ENCODE data around the gene ECE2.
A peak's percentile ranks its signal among the peaks of the same experiment; 100 is the strongest.

Gene ECE2

DNA sequence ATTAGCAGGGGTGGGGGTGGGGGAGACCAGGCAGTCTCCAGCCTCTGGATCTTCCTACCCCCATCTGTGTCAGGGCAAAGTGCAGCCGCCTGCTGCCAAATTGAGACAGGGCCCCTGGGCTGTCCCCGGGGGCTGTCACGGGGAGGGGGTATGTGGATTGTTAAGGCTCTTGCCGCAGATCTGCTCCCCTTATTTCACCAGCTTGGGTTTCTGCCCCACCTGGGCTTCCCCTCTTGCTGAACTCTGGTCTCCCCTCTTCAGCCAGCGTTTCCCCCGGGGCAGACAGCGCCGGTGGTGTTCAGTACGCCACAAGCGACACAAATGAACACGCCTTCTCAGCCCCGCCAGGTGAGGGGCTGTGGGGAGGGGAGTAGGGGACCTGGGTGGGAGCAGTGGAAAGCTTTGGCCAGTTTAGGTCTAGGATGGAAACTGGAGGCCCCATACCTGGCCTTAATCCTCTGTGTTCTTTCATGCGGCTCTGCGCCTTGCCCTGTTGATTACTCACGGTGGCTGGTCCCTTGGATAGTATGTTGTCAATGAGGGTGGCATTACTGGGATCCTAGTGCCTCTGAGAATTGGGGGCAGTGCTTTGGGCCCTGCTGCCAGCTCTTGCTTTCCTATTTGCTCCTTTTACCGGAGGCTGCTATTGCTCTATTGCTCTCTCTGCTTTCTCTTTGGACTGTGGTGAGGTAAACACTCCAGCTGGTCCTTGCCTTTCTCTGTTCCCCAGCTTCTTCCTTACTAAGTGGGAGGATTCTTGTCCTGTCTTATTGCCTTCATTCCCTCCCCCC, 40.2 kb downstream of the ECE2 start:
- no peak for DNase-seq

DNA sequence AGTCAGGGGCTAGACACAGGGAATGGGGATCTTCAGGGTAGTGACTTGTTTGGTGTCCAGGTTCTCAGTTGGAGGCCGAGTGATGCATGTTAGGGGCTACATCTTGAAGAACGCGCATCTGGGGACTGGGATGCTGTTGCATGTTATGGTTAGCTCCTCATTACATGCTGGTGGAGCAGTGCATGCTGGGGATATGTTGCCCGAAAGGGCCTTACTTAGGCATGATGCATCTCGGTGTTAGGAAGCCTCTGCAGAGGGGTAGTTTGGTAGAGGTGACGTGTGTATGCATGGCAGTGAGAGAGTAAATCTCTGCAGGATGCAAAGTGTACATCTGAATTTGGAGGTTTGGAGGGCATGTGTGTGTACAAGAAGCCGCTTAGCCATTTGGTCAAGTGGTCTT, 41.0 kb downstream of the ECE2 start:
- no peak for DNase-seq

DNA sequence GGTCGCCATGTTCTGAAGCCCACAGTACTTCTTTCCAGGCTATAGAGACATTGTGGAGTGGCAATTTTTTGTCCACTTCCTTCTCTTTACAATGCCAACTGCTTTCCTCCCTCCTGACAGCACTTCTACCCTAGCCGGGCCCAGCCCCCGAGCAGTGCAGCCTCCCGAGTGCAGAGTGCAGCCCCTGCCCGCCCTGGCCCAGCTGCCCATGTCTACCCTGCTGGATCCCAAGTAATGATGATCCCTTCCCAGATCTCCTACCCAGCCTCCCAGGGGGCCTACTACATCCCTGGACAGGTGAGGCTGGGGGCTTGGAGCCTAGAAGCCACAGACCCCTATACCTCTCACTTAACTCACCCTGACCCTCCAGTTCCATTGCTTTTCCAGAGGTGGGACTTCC, 41.4 kb downstream of the ECE2 start:
- DNase-seq = no peak

DNA sequence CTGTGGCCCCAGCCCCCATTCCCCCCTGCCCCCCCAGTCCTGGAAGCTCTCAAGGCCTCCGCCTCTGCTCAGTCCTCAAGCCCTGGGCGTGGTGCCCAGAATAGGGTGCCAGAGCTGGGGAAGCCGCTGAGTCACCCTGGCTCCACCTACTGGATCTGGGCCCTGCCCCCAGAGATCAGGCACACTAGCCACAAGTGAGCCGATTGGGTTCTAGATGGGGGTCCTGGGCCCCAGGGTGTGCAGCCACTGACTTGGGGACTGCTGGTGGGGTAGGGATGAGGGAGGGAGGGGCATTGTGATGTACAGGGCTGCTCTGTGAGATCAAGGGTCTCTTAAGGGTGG, 44.3 kb downstream of the ECE2 start:
- peak; percentile 85 for DNase-seq

DNA sequence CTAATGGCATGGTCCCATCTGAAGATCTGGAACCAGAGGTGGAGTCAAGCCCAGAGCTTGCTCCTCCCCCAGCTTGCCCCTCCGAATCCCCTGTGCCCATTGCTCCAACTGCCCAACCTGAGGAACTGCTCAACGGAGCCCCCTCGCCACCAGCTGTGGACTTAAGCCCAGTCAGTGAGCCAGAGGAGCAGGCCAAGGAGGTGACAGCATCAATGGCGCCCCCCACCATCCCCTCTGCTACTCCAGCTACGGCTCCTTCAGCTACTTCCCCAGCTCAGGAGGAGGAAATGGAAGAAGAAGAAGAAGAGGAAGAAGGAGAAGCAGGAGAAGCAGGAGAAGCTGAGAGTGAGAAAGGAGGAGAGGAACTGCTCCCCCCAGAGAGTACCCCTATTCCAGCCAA, 45.8 kb downstream of the ECE2 start:
- no peak for DNase-seq

DNA sequence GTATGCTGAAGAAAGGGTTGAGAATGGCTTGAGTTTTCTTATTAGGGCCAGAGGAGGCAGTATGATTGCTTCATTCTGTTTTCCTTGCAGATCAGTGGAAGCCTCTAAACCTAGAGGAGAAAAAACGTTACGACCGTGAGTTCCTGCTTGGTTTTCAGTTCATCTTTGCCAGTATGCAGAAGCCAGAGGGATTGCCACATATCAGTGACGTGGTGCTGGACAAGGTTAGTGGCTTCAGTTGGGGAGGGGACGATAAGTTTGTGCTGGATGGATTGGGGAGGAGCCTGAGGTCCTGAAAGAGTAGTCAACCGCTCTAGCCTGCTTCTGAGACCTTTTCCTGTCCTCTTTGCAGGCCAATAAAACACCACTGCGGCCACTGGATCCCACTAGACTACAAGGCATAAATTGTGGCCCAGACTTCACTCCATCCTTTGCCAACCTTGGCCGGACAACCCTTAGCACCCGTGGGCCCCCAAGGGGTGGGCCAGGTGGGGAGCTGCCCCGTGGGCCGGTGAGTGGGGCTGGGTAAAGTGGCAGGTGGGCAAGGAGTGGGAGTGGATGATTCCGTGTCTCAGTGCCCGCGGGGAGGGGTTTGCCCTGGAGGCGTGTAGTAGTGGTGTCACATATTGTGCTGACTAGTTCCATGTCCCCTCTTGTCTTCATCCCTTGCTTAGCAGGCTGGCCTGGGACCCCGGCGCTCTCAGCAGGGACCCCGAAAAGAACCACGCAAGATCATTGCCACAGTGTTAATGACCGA, 47.1 kb downstream of the ECE2 start:
- DNase-seq = no peak

DNA sequence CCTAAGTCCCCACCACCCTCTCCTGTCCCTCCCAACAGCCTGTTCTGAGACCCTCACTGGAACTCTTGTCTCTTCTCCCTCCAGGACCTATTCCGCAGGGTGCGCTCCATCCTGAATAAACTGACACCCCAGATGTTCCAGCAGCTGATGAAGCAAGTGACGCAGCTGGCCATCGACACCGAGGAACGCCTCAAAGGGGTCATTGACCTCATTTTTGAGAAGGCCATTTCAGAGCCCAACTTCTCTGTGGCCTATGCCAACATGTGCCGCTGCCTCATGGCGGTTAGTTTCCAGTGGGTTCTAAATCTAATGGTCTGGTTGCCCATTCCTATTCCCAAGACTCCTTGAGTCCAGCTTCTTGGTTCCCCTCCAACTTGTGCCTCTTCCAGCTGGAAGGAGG, 47.9 kb downstream of the ECE2 start:
- DNase-seq = no peak

DNA sequence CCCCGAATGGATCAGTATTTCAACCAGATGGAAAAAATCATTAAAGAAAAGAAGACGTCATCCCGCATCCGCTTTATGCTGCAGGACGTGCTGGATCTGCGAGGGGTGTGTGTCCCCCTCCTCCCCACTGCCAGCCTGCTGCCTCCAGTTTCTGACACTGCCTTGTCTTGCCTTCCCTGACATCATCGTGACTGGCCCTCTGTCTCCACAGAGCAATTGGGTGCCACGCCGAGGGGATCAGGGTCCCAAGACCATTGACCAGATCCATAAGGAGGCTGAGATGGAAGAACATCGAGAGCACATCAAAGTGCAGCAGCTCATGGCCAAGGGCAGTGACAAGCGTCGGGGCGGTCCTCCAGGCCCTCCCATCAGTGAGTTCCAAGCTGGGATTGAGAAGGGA, 49.4 kb downstream of the ECE2 start:
- no peak for DNase-seq

DNA sequence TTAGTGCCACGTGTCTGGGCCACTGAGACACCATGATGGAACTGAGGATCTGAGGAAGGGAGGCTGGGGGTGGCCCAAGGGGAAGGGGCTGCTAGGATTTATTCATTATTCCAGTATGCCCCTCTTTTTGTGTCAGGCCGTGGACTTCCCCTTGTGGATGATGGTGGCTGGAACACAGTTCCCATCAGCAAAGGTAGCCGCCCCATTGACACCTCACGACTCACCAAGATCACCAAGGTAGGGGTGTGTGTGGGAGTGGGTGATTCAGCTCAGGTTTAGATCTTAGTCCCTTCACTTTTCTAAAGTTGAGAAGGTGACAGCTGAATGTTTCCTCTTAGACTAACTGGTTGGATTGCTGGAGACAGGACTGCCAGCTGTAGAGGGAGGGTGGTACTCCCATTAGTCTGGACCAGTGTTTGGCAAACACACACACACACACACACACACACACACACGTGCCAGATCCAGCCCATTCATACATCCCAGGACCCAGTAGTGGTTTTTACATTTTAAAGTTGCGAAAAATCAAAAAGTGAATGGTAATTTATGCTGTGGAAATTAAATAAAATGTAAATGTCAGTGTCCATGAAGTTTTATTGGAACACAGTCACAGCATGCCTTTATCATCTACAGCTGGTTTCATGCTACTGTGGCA, 50.0 kb downstream of the ECE2 start:
- no peak for DNase-seq

DNA sequence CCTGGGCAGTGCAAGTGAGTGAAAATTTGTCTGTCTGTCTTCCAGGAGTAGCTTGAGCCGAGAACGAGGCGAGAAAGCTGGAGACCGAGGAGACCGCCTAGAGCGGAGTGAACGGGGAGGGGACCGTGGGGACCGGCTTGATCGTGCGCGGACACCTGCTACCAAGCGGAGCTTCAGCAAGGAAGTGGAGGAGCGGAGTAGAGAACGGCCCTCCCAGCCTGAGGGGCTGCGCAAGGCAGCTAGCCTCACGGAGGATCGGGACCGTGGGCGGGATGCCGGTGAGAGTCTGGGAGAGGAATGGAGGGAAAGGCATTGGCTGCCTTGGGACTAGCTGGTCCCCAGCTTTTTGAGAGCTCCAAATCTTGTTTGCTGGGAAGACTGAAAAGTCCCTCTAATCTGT, 51.3 kb downstream of the ECE2 start:
- no peak for DNase-seq

DNA sequence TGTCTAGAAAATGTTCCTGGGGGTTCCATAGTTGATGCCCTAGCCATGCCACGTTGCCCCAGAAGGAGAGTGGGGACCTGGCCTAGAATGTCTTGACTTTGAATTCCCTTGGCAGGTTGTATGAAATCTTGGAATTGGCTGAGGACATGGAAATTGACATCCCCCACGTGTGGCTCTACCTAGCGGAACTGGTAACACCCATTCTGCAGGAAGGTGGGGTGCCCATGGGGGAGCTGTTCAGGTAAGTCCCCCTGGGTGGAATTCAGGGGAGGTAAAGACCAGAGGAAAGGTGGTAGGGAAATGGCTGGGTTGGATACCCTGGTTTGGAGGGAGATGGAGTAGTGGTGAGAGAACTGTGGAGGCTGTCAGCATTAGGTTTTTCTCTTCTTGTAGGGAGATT, 52.7 kb downstream of the ECE2 start:
- DNase-seq = no peak

DNA sequence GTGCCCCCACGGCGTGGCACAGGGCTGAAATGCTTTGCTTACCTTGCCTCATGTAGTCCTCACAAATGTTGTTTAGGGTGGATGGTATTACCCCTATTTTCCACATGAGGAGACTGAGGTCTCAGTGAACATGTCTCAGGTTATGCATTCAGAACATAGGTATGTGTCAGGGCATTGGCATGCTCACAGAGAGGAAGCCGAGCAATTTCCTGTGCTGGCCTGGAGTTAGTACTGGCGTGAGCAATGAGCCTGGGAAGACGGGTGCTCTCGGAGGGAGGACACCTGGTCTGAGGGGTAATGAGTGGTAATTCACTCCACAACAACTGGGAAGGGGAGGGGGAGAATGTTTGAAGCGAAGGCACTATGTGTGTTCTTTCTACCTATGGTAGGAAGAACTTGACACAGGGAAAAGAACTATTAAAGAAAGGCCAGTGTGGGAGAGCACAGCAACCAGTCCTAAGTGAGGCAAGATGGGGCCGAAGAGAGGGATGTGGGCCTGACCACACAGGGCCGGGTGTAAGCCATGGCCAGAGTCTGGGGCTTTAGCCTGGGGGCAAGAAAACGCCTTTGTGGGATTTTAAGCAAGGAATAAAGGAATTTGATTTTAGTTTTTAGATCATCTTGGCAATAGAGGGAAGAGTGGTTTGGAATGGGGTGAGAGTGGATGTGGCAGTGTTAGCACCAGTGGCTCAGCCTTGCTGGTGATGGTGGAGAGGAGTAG, 56.7 kb downstream of the ECE2 start:
- no peak for DNase-seq

DNA sequence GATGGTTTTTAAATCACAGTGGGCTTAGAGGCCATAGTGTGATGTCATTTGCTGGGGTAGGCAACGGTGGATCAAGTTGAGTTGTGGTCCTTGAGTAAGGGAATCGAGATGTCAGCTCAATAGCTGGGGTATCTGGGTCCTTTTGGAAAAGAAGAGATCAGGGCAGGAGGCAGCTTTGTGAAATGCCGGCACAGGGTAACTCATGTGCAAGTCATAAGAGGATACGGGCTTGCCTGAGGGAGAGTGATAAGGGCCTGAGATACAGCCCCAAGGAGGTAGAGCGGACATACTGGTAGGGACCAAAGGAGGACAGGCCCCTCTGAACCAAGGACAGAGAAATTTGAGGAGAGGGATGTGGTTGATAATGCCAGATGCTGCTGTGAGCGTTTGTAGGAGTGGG, 57.4 kb downstream of the ECE2 start:
- no peak for DNase-seq

DNA sequence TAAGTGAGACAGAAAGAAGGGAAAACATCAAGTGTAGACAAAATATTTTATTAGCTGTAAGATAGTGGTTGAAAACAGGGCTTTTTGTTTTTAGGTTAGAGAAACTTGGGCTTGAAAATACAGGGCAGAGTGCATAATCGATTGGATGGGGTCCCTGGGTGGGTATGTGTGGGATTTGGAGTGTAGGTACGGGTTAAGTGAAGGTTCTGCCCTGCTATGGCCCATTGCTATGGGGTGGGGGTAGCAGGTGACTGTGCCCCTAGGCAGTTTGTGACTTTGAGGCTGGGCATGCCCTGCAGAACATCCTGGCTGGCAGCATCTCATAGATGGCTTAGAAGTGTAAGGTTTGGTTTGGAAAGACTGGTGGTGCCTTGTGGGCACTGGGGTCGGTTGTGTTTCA, 57.9 kb downstream of the ECE2 start:
- DNase-seq = no peak

DNA sequence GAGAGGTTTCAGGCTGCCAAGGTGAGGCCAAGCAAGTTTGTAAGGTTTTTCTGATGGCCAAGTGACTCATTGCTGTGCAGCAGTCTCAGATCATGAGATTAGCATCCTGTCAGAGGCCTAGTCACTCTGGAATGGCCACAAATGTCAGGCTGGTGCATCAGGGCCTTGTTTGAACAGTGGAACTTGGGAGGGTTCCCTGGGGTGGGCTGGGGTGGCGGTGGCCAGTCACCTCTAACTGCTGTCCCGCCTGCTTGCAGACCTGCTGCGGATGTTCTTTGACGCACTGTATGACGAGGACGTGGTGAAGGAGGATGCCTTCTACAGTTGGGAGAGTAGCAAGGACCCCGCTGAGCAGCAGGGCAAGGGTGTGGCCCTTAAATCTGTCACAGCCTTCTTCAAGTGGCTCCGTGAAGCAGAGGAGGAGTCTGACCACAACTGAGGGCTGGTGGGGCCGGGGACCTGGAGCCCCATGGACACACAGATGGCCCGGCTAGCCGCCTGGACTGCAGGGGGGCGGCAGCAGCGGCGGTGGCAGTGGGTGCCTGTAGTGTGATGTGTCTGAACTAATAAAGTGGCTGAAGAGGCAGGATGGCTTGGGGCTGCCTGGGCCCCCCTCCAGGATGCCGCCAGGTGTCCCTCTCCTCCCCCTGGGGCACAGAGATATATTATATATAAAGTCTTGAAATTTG, 58.8 kb downstream of the ECE2 start:
- DNase-seq = no peak

DNA sequence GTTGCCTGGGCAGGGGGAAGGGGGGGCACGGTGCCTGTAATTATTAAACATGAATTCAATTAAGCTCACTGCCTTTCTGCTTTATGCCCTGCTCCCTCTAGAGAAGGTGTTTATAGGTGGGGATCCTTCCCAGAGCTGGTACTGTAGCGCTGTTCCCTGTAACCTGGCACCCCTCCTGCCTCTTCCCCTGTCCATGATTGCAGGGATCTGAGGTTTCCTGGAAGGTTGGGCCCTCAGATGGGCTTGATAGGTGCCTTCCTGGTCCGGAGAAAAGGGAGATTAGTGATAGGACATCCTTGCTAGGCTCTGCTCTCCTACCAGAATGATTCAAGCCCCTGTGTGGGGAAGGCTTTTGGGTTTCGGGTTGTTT, 59.5 kb downstream of the ECE2 start:
- no peak for DNase-seq

DNA sequence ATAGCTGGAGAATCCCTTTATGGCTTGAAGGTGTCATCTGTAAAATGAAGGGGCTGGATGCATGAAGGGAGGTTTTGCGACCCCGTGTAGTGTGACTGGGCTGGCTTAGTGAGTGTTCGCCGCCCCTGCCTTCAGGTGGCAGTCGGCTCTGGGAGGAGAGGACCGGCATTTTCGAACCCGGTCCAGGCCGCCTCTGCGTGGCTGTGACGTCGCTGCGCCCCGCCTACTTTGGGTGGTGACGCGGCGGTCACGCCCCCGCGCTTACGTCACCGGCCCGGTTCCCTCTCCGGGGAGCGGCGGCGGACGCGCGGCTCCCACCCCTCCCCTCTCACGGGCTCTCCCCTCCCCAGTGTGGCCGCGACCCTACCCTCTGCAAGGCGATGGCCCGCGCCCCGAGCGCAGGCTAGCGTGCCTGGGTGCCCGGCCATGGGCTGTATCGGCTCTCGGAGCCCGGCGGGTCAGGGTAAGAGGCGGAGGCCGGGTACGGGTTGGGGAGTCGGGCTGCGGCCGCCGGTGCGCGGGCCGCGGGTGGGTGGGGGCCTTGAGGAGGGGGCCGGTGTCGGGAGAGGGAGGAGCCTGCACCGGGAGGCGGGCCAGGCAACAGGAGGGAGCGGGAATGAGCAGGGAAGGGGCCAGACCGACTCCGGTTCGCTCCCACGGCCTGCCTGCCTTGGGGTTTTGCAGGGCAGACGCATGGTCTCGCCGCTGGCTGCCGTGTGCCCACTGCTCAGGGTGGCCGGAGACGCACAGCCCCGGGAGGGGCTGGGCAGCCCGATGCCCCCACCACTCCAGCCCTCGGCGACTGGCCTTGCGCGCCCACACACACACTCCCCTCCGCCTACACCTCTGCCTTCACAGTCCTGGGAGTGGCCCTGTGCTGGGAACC, 60.1 kb downstream of the ECE2 start:
- peak; percentile 94 for DNase-seq

DNA sequence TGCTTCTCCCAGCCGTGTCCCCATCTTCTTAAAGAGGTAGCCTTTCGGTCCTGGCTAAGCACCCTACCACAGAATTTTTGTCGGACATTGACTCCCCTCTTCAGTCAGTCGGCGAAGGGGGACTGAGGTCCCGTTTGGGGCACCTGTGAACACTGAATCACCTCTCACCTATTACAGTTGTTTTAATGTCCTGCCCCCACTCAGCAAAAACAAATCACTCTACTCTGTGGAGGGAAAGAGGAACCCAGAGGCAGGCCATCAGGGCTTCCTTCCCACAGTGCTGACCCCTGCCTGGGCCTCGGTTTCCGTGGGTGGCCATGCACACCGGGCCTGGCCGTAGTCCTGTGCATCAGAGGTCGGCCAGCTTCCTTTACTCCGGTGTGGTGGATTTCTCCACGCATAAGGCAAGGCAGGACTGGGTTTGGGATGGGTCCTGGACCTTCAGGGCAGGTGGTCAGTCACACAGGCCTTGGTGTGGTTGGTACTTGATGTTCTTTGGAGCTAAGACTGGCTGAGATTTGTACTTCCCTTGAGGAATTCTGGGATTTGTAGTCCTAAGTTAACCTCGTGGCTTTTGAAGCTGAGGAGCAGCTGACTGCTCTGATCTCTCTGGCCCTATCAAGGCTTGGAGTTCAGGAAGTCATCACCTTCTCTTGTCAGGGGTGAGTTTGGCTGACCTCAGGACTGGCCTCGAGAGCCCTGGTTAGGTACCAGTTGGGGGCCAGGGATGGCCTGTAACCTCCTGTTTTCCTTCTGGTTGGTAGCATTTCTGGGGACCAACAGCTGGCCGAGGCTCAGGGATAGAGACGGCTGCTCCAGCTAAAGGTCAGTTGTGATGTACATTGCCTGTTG, 61.0 kb downstream of the ECE2 start:
- peak; percentile 66 for DNase-seq

DNA sequence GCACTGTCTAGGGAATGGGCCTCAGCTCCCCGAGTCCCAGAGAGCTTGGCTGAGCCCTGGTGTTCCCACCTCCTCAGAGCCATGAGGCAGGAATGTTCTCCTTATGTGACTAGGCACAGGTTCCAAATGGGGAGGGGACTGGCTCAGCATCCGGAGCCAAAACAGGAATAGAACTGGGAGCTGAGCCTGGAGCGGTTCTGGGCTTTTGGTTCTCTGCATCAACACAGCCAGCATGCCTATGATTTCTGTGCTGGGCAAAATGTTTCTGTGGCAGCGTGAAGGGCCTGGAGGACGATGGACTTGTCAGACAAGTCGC, 61.5 kb downstream of the ECE2 start, which contains the start of gene FAM131A:
Gene FAM131A (plus strand): TSS at position 202 of the 316 bp plus-strand sequence. CDS start 31 bp downstream, at position 233.
- peak; percentile 87 for DNase-seq

DNA sequence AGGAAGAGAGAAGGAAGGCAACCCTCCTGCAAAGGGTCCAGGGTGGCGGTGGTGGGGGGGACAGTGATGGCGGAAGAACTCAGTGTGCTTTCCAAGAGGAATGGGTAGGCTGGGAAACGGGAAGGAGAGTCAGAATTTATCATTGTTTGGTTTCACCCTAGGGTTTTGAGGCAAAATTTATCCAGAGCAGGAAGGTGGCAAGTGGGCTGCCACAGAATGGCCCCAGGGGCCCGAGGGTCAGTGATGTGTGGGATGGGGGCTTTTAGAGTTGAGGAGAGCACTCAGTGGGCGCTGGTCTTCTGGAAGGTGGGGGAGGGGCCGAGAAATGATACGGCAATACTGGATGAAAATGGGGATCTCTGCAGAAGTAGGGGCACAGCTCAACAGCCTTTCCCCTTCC, 62.2 kb downstream of the ECE2 start:
- DNase-seq = no peak

DNA sequence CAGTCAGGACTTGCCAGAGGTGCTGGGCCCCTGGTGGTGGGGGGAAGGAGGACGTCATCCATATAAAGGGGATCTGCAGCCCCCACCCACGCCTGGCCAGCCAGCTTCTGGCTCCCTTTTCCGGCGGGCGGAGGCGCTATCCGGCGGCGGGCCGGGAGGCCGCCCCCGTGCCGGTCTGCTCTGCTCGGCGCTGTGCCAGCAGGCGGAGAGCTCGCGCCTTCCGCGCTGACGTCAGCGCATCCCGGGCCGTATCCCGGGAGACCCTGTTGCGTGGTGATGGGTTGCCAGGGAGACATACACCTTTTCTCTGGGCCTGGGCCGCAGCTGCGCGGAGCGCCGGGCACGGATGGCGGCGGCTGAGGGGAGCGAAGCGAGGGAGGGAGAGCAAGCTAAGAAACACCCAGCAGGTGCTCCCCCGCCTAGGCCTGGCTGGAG, 62.7 kb downstream of the ECE2 start:
- peak; percentile 92 for DNase-seq

Measured in right forelimb (tissue), 1 donor.